Endothelial cell of umbilical vein (primary cell): ENCODE data around the gene HPS4. TPM values are rescaled to one million over a fixed set of nuclear protein-coding genes. Genes with fewer than 3 reads are reported as not detected.

Experiments used
- BruUV-seq: library from RNA; stranded (reverse); fragments of 400-500 nt; replicated peaks from 2 replicates; lab custom pipeline; 2021; lab: Mats Ljungman, UMichigan
- CTCF ChIA-PET: fragments of 300-600, 350-600 bp; sonication (Branson Sonifier 250); formaldehyde crosslinking; loops from one replicate; lab custom pipeline; 2021; ENCODE audit warnings: antibody characterized with exemption, inconsistent platforms; lab: Charles Lee
- POLR2A ChIA-PET: fragments of 300-600, 350-600 bp; sonication (Branson Sonifier 250); formaldehyde crosslinking; loops from one replicate; lab custom pipeline; 2021; ENCODE audit warnings: antibody characterized with exemption, inconsistent platforms; lab: Charles Lee
- DNase-seq: peaks from one replicate; pipeline ENCODE4 v3.0.0-alpha.2; 2011; ENCODE audit warnings: low read depth, low spot score
- FAIRE-seq: peaks from 2 replicates; lab custom pipeline; 2011; peaks lifted over from hg19 to GRCh38; lab: Jason Lieb, UNC
- H2AFZ ChIP-seq: 2 replicates; pipeline ENCODE4 v1.6.0; 2012; ENCODE audit warnings: low read depth, low read length, control low read depth, inconsistent platforms
- H3K27ac ChIP-seq: 2 replicates; pipeline ENCODE4 v1.5.1; 2011; ENCODE audit warnings: low read depth, mild to moderate bottlenecking, control low read depth, low read length, moderate library complexity; ENCODE audit not compliant: insufficient read depth
- H3K27me3 ChIP-seq, 2 experiments: 2 replicates each; pipeline versions ENCODE4 v1.6.0 to v1.6.1; 2011; ENCODE audit warnings: low read length in 2 of 2, mixed read lengths in 1 of 2; ENCODE audit not compliant: control insufficient read depth in 2 of 2, insufficient read depth in 2 of 2
- H3K36me3 ChIP-seq, 2 experiments: 2 replicates in 1 of 2; 3 replicates in 1 of 2; pipeline ENCODE4 v1.5.1; 2011; ENCODE audit warnings: low read length in 2 of 2, mild to moderate bottlenecking in 1 of 2, moderate library complexity in 1 of 2; ENCODE audit not compliant: control insufficient read depth in 2 of 2, insufficient read depth in 2 of 2; ENCODE audit errors: extremely low read depth in 1 of 2
- H3K4me1 ChIP-seq: 3 replicates; pipeline ENCODE4 v1.5.1; 2011; ENCODE audit warnings: mild to moderate bottlenecking, low read length; ENCODE audit not compliant: control insufficient read depth, insufficient read depth; ENCODE audit errors: extremely low read depth
- H3K4me2 ChIP-seq: 2 replicates; pipeline ENCODE4 v1.6.1; 2011; ENCODE audit warnings: low read length, control low read depth, mixed read lengths; ENCODE audit not compliant: insufficient read depth
- H3K4me3 ChIP-seq, 3 experiments: fragments of 200-600 bp in 1 of 3; sonication (generic), shearing (Covaris generic) in 1 of 3; replicated peaks in 1 of 3; 2 replicates each; pipeline ENCODE4 v1.5.1; 2011 to 2016; ENCODE audit warnings: control low read depth in 3 of 3, low read length in 3 of 3, mild to moderate bottlenecking in 2 of 3, inconsistent platforms in 1 of 3, low read depth in 1 of 3, moderate library complexity in 1 of 3; ENCODE audit not compliant: insufficient read depth in 1 of 3
- H3K79me2 ChIP-seq: 2 replicates; pipeline ENCODE4 v1.6.0; 2012; ENCODE audit warnings: low read length, inconsistent platforms; ENCODE audit not compliant: control insufficient read depth, insufficient read depth
- H3K9ac ChIP-seq: replicated peaks from 2 replicates; pipeline ENCODE3; 2011; ENCODE audit warnings: low read length, control low read depth; ENCODE audit not compliant: insufficient read depth; ENCODE audit errors: extremely low read depth
- H3K9me1 ChIP-seq: replicated peaks from 3 replicates; pipeline ENCODE4 v1.6.0; 2011; ENCODE audit warnings: mild to moderate bottlenecking, low read length; ENCODE audit not compliant: control insufficient read depth, insufficient read depth; ENCODE audit errors: extremely low read depth
- H3K9me3 ChIP-seq: replicated peaks from 2 replicates; pipeline ENCODE4 v1.5.1; 2012; ENCODE audit warnings: low read length, inconsistent platforms; ENCODE audit not compliant: control insufficient read depth, insufficient read depth
- H4K20me1 ChIP-seq: replicated peaks from 2 replicates; pipeline ENCODE3; 2011; ENCODE audit warnings: mild to moderate bottlenecking, low read length; ENCODE audit not compliant: control insufficient read depth, insufficient read depth; ENCODE audit errors: extremely low read depth
- CTCF ChIP-seq, 2 donors: IDR thresholded peaks; 1 replicate in 1 of 2; 2 replicates in 1 of 2; pipeline ENCODE4 v1.5.1; 2011; ENCODE audit warnings: low read length in 2 of 2, mild to moderate bottlenecking in 2 of 2, moderate library complexity in 2 of 2, control low read depth in 1 of 2, inconsistent platforms in 1 of 2, low read depth in 1 of 2; ENCODE audit not compliant: insufficient read depth in 1 of 2; ENCODE audit errors: extremely low read depth in 1 of 2
- EZH2 ChIP-seq: IDR thresholded peaks from 2 replicates; pipeline ENCODE4 v1.6.1; 2012; ENCODE audit warnings: borderline replicate concordance, low read depth, mild to moderate bottlenecking, moderate library complexity, low read length, inconsistent platforms; ENCODE audit not compliant: severe bottlenecking
- FOS ChIP-seq: IDR thresholded peaks from 2 replicates; pipeline ENCODE4 v1.6.1; 2011; ENCODE audit warnings: mild to moderate bottlenecking, low read length, moderate library complexity, borderline replicate concordance; ENCODE audit not compliant: insufficient read depth
- GATA2 ChIP-seq: IDR thresholded peaks from 2 replicates; pipeline ENCODE4 v1.7.0; 2011; ENCODE audit warnings: low read depth, mild to moderate bottlenecking, moderate library complexity, mixed read lengths, low read length; ENCODE audit not compliant: insufficient read length, insufficient read depth
- JUN ChIP-seq: IDR thresholded peaks from 2 replicates; pipeline ENCODE4 v1.6.1; 2011; ENCODE audit warnings: borderline replicate concordance, low read depth; ENCODE audit not compliant: insufficient read length, insufficient read depth
- MAX ChIP-seq: IDR thresholded peaks from 2 replicates; pipeline ENCODE4 v1.6.1; 2011; ENCODE audit not compliant: insufficient read depth, insufficient read length
- MYC ChIP-seq: IDR thresholded peaks from one replicate; pipeline ENCODE4 v1.6.1; 2011; ENCODE audit warnings: mild to moderate bottlenecking, low read depth, low read length
- POLR2A ChIP-seq: IDR thresholded peaks from 2 replicates; pipeline ENCODE4 v1.6.1; 2012; ENCODE audit warnings: low read depth, mild to moderate bottlenecking, control low read depth, low read length
- POLR2AphosphoS5 ChIP-seq: IDR thresholded peaks from 2 replicates; pipeline ENCODE4 v1.6.1; 2012; ENCODE audit warnings: low read depth, mild to moderate bottlenecking, control low read depth, low read length, moderate library complexity; ENCODE audit not compliant: insufficient read depth
- dilution Hi-C: fragments of 300-500 bp; cut with MboI; formaldehyde crosslinking; loops from one replicate; pipeline ENCODE4 v1.15.0; 2019; ENCODE audit warnings: low sequenced_read_pairs; ENCODE audit not compliant: extremely low pct_ligation_motif_present
- intact Hi-C: fragments of 100-400 bp; cut with micrococcal nuclease; formaldehyde crosslinking; loops from one replicate; pipeline ENCODE4 v1.10.0; 2022
- polyA plus RNA-seq, 4 experiments: library from polyadenylated mRNA; depleted of rRNA in 3 of 4; stranded (reverse) in 3 of 4; unstranded in 1 of 4; fragments of >200 nt; gene quantifications; 2 replicates each; pipeline versions ENCODE4 v1.2.1 to v1.2.3, GENCODE V29; 2011 to 2012; ENCODE audit warnings: missing spikeins in 1 of 4
- total RNA-seq: library from RNA; stranded (reverse); gene quantifications from 2 replicates; pipeline ENCODE4 v1.2.3, GENCODE V29; 2021

Gene HPS4
- total and polyA plus RNA-seq, 2 donors (not counting 3 experiments of a cell fraction or from before 2014, with no cell fraction given) = 28.4 to 29.7 TPM

- BruUV-seq = no TSS peak
- POLR2A ChIA-PET = no interaction called here
- CTCF ChIA-PET = interaction anchor here (0.6 kb wide), 1 partner anchor 117 kb away, joined by 3 read pairs; no protein-coding TSS in a partner anchor
- peaks cover 5 to 16% of the 10 kb centered on the region in 2 experiments for H3K36me3 ChIP-seq
- DNase-seq (no peak), FAIRE-seq (no peak)
- peaks cover 13% of the 10 kb centered on the region for H3K79me2 ChIP-seq
- no peak overlapping the region for H2AFZ ChIP-seq
- H3K9me3 ChIP-seq = no peaks in the 10 kb centered on the region
- no peaks in the 10 kb centered on the region for H4K20me1 ChIP-seq
- no peak overlapping the region for H3K4me2 ChIP-seq
- TF ChIP-seq GATA2 (no peak), EZH2 (no peak), POLR2AphosphoS5 (no peak), MYC (no peak), FOS (no peak), CTCF (IDR thresholded peaks at IDR 0.05; ENCODE audit: extremely low read depth in 1 of 2, insufficient read depth in 1 of 2, low read depth in 1 of 2, low read length in 2 of 2) (no peak), JUN (no peak), POLR2A (no peak), MAX (no peak)
- peaks cover 15% of the 10 kb centered on the region for H3K4me1 ChIP-seq
- H3K9me1 ChIP-seq = no peaks in the 10 kb centered on the region
- H3K9ac ChIP-seq = no peak overlapping the region
- dilution Hi-C loops (no loop called here), intact Hi-C loops (no loop called here)
- H3K4me3 ChIP-seq = no peak overlapping the region
- H3K27ac ChIP-seq = no peak overlapping the region
- H3K27me3 ChIP-seq = no peaks in the 10 kb centered on the region
Observed at GRCh38 chr22:26477341-26477731, 6.2 kb downstream of the HPS4 start.
